HL-60 (cell line): ENCODE data around the gene PLEKHG4B.

Experiments used
- DNase-seq, 2 experiments: peaks; one replicate each; pipeline ENCODE4 v3.0.0-alpha.2; 2010 to 2020; ENCODE audit warnings: low read depth in 1 of 2, low spot score in 1 of 2
- H3K27ac ChIP-seq: fragments of 250-450 bp; sonication (Bioruptor Pico); replicated peaks from 2 replicates; pipeline ENCODE4 v1.5.1; 2020; ENCODE audit warnings: mild to moderate bottlenecking, moderate library complexity
- H3K27me3 ChIP-seq: fragments of 250-450 bp; sonication (Bioruptor Pico); 2 replicates; pipeline ENCODE4 v1.5.1; 2021; ENCODE audit warnings: mild to moderate bottlenecking, moderate library complexity; ENCODE audit not compliant: insufficient read depth, poor library complexity, severe bottlenecking
- H3K4me3 ChIP-seq: replicated peaks from 2 replicates; pipeline ENCODE4 v1.5.1; 2011; ENCODE audit warnings: mild to moderate bottlenecking, control low read depth, low read length; ENCODE audit not compliant: insufficient read depth
- CTCF ChIP-seq: IDR thresholded peaks from one replicate; pipeline ENCODE4 v1.5.1; 2011; ENCODE audit warnings: low read length, control low read depth, inconsistent platforms; ENCODE audit not compliant: insufficient read depth
- GABPA ChIP-seq: IDR thresholded peaks from 2 replicates; pipeline ENCODE4 v1.6.1; 2012; ENCODE audit warnings: low read depth
- POLR2AphosphoS5 ChIP-seq: IDR thresholded peaks from 2 replicates; pipeline ENCODE4 v1.6.1; 2012; ENCODE audit warnings: low read depth
- SPI1 ChIP-seq: IDR thresholded peaks from 2 replicates; pipeline ENCODE4 v1.6.1; 2012; ENCODE audit warnings: low read depth, mild to moderate bottlenecking, borderline replicate concordance
- TF ChIP-seq, protein P1 (sequence below): IDR thresholded peaks from 2 replicates; pipeline ENCODE4 v1.6.1; 2012; ENCODE audit warnings: low read depth; ENCODE audit not compliant: insufficient replicate concordance

PLEKHG4B gene

GRCh38 chr5:73768-74502, 18.0 kb upstream of the PLEKHG4B start:
- Histone ChIP-seq H3K27ac (no peak overlapping the region), H3K27me3 (no peaks in the 10 kb centered on the region), H3K4me3 (no peak overlapping the region)
- TF ChIP-seq, protein P1, sequence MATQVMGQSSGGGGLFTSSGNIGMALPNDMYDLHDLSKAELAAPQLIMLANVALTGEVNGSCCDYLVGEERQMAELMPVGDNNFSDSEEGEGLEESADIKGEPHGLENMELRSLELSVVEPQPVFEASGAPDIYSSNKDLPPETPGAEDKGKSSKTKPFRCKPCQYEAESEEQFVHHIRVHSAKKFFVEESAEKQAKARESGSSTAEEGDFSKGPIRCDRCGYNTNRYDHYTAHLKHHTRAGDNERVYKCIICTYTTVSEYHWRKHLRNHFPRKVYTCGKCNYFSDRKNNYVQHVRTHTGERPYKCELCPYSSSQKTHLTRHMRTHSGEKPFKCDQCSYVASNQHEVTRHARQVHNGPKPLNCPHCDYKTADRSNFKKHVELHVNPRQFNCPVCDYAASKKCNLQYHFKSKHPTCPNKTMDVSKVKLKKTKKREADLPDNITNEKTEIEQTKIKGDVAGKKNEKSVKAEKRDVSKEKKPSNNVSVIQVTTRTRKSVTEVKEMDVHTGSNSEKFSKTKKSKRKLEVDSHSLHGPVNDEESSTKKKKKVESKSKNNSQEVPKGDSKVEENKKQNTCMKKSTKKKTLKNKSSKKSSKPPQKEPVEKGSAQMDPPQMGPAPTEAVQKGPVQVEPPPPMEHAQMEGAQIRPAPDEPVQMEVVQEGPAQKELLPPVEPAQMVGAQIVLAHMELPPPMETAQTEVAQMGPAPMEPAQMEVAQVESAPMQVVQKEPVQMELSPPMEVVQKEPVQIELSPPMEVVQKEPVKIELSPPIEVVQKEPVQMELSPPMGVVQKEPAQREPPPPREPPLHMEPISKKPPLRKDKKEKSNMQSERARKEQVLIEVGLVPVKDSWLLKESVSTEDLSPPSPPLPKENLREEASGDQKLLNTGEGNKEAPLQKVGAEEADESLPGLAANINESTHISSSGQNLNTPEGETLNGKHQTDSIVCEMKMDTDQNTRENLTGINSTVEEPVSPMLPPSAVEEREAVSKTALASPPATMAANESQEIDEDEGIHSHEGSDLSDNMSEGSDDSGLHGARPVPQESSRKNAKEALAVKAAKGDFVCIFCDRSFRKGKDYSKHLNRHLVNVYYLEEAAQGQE = no peak
- no peak for TF ChIP-seq SPI1
- TF ChIP-seq POLR2AphosphoS5 = no peak
- no peak for TF ChIP-seq GABPA
- TF ChIP-seq CTCF = no peak
- DNase-seq = no peak

GRCh38 chr5:74503-75109, 17.4 kb upstream of the PLEKHG4B start:
- no peak for DNase-seq
- H3K27ac ChIP-seq = no peak overlapping the region
- H3K27me3 ChIP-seq = no peaks in the 10 kb centered on the region
- H3K4me3 ChIP-seq = no peak overlapping the region
- no peak for TF ChIP-seq GABPA
- TF ChIP-seq, protein P1 = no peak
- no peak for TF ChIP-seq CTCF
- no peak for TF ChIP-seq SPI1
- no peak for TF ChIP-seq POLR2AphosphoS5

GRCh38 chr5:75331-76320, 16.3 kb upstream of the PLEKHG4B start:
- no peak for DNase-seq
- Histone ChIP-seq H3K27me3 (no peaks in the 10 kb centered on the region), H3K4me3 (no peak overlapping the region), H3K27ac (no peak overlapping the region)
- TF ChIP-seq CTCF (no peak), GABPA (no peak), SPI1 (no peak), POLR2AphosphoS5 (no peak)
- TF ChIP-seq, protein P1 = no peak
